Activated T-cell treated with anti-CD3 and anti-CD28 coated beads, Interleukin-2, amount 50 U/mL, for 24 hours (primary cell): Measurements from ENCODE around the gene RBMX2.
"Not testable (repeated sequence)": the region's sequence is repeated elsewhere in the genome, so short reads cannot be mapped to it uniquely, and the experiment has no call there.

Source experiments
- DNase-seq: peaks from one replicate; pipeline ENCODE4 v3.0.0-alpha.2; 2020
- H3K27ac Mint-ChIP-seq: 2 replicates; pipeline ENCODE4 v1.8.0; 2020; ENCODE audit warnings: mild to moderate bottlenecking, mixed read lengths
- H3K27me3 Mint-ChIP-seq: 2 replicates; pipeline ENCODE4 v1.8.0; 2020; ENCODE audit warnings: mixed read lengths
- H3K36me3 Mint-ChIP-seq: 2 replicates; pipeline ENCODE4 v1.8.0; 2020; ENCODE audit warnings: low read depth, mixed read lengths
- H3K4me1 Mint-ChIP-seq: 2 replicates; pipeline ENCODE4 v1.8.0; 2020; ENCODE audit warnings: low read depth, mixed read lengths
- H3K4me3 Mint-ChIP-seq: 2 replicates; pipeline ENCODE4 v1.8.0; 2020; ENCODE audit warnings: mild to moderate bottlenecking, moderate library complexity, mixed read lengths
- H3K9me3 Mint-ChIP-seq: 2 replicates; pipeline ENCODE4 v1.8.0; 2020; ENCODE audit warnings: mixed read lengths

The RBMX2 gene

GRCh38 chrX:130419263-130419662 is 17.5 kb downstream of the RBMX2 start:
- Mint-ChIP-seq H3K27ac (no peak overlapping the region), H3K27me3 (peaks cover 25% of the 10 kb centered on the region), H3K4me1 (no peaks in the 10 kb centered on the region), H3K36me3 (peaks cover 8% of the 10 kb centered on the region), H3K9me3 (no peaks in the 10 kb centered on the region), H3K4me3 (no peak overlapping the region)
- no peak for DNase-seq

- H3K4me1 Mint-ChIP-seq, result no peaks in the 10 kb centered on the region
- no peak overlapping the region for H3K4me3 Mint-ChIP-seq
- no peaks in the 10 kb centered on the region for H3K36me3 Mint-ChIP-seq
- H3K9me3 Mint-ChIP-seq, result no peaks in the 10 kb centered on the region
- no peak for DNase-seq
- H3K27ac Mint-ChIP-seq, result no peak overlapping the region
- peaks cover 42% of the 10 kb centered on the region for H3K27me3 Mint-ChIP-seq
Observed at GRCh38 chrX:130426531-130426930, 24.7 kb downstream of the RBMX2 start.

- H3K27ac Mint-ChIP-seq, result not testable (repeated sequence)
Observed at GRCh38 chrX:130429236-130429635, 27.4 kb downstream of the RBMX2 start.

GRCh38 chrX:130435937-130436336 is 34.1 kb downstream of the RBMX2 start:
- no peak for DNase-seq
- Mint-ChIP-seq H3K27ac (no peak overlapping the region), H3K4me1 (no peaks in the 10 kb centered on the region), H3K36me3 (no peaks in the 10 kb centered on the region), H3K27me3 (peaks cover 49% of the 10 kb centered on the region), H3K9me3 (peaks cover 9% of the 10 kb centered on the region), H3K4me3 (no peak overlapping the region)

More at GRCh38 chrX:130429236-130429635, 27.4 kb downstream of the RBMX2 start:
- not testable (repeated sequence) for DNase-seq, H3K4me3 Mint-ChIP-seq, H3K4me1 Mint-ChIP-seq, H3K36me3 Mint-ChIP-seq, H3K9me3 Mint-ChIP-seq
- peaks cover 44% of the 10 kb centered on the region for H3K27me3 Mint-ChIP-seq

- not testable (repeated sequence) for H3K4me3 Mint-ChIP-seq, H3K4me1 Mint-ChIP-seq, DNase-seq, H3K9me3 Mint-ChIP-seq, H3K27ac Mint-ChIP-seq, H3K36me3 Mint-ChIP-seq
- peaks cover 57% of the 10 kb centered on the region for H3K27me3 Mint-ChIP-seq
Observed at GRCh38 chrX:130437996-130438395, 36.2 kb downstream of the RBMX2 start.

GRCh38 chrX:130443875-130444274 is 42.1 kb downstream of the RBMX2 start:
- H3K4me1 Mint-ChIP-seq, result no peaks in the 10 kb centered on the region
- no peak overlapping the region for H3K4me3 Mint-ChIP-seq
- no peak for DNase-seq
- no peak overlapping the region for H3K27ac Mint-ChIP-seq
- H3K36me3 Mint-ChIP-seq, result no peaks in the 10 kb centered on the region
- peaks cover 35% of the 10 kb centered on the region for H3K27me3 Mint-ChIP-seq
- H3K9me3 Mint-ChIP-seq, result peaks cover 4% of the 10 kb centered on the region

- H3K27me3 Mint-ChIP-seq, result peaks cover 29% of the 10 kb centered on the region
- no peaks in the 10 kb centered on the region for H3K9me3 Mint-ChIP-seq
- H3K4me3 Mint-ChIP-seq, result no peak overlapping the region
- DNase-seq, result no peak
- H3K36me3 Mint-ChIP-seq, result no peaks in the 10 kb centered on the region
- no peaks in the 10 kb centered on the region for H3K4me1 Mint-ChIP-seq
- H3K27ac Mint-ChIP-seq, result no peak overlapping the region
Observed at GRCh38 chrX:130444641-130445336, 43.0 kb downstream of the RBMX2 start.

- no peak for DNase-seq
- H3K36me3 Mint-ChIP-seq, result no peaks in the 10 kb centered on the region
- H3K4me1 Mint-ChIP-seq, result no peaks in the 10 kb centered on the region
- no peak overlapping the region for H3K4me3 Mint-ChIP-seq
- H3K9me3 Mint-ChIP-seq, result no peaks in the 10 kb centered on the region
- no peak overlapping the region for H3K27ac Mint-ChIP-seq
- peaks cover 13% of the 10 kb centered on the region for H3K27me3 Mint-ChIP-seq
Observed at GRCh38 chrX:130446974-130447373, 45.2 kb downstream of the RBMX2 start.
